GM19193 (cell line): Measurements from ENCODE around the gene MBLAC2.
A peak's percentile ranks its signal among the peaks of the same experiment; 100 is the strongest.

Source experiments
- POLR2A ChIP-seq: IDR thresholded peaks from 4 replicates; pipeline ENCODE4 v1.6.1; 2011; ENCODE audit not compliant: insufficient read depth, insufficient read length; ENCODE audit errors: extremely low read depth

Gene MBLAC2

GRCh38 chr5:90410178-90410762 is 64.3 kb downstream of the MBLAC2 start:
- no peak for TF ChIP-seq POLR2A

DNA sequence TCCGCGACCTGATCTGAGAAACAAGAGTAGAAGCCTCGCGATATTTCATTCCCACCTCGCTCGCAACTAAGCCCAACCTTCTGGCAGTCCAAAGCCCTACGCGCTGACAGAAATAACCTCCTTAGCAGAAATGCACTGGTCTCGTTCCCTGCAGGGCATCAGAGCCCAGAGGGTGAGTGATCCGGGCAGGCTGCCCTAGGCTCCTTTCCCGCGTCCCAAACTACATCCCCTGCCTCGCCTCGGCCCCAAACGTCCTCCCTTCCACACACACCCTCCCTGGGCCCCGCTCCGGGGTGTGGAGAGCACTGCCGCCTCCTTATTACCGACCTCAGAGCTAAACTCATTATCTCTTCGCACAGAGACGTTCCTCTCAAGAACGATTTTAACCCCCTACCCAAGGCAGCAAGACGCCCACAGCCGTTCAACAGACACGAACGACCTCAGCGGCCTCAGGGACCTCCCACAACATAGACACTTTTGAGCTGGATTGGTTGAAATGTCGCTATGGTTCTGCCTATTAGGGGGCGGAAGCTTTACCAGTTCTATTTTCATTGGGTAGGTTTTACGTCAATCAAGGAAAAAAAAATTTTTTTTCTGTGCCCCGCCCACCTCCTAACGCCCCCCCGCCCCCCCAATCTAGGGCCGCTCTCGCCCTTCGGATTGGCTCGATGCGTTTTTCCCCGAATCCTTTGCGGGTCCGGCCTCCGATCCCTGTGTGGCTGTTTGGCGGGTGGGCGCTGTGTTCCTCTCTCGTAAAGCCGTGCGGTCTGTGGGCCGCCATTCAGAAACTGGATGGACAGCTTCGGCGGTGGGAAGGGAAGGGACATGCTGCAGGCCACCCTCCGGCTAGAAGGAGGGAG is 65.0 kb downstream of the MBLAC2 start, which contains the start of gene CETN3:
CETN3 (minus strand) TSS at position 439 of the 860 bp plus-strand sequence; CDS start at position 344, 95 bp downstream.
- peak; percentile 95 for TF ChIP-seq POLR2A

- TF ChIP-seq POLR2A: peak; percentile 92
These were observed 65.8 kb downstream of the MBLAC2 start for GRCh38 chr5:90408571-90409317.
